ENCODE measurements around the gene LITAFD. TPM values are rescaled to one million over a fixed set of nuclear protein-coding genes. Genes with fewer than 3 reads are reported as not detected.

The LITAFD gene
- total RNA-seq, 4 donors from 2014 or later: not detected

DNA sequence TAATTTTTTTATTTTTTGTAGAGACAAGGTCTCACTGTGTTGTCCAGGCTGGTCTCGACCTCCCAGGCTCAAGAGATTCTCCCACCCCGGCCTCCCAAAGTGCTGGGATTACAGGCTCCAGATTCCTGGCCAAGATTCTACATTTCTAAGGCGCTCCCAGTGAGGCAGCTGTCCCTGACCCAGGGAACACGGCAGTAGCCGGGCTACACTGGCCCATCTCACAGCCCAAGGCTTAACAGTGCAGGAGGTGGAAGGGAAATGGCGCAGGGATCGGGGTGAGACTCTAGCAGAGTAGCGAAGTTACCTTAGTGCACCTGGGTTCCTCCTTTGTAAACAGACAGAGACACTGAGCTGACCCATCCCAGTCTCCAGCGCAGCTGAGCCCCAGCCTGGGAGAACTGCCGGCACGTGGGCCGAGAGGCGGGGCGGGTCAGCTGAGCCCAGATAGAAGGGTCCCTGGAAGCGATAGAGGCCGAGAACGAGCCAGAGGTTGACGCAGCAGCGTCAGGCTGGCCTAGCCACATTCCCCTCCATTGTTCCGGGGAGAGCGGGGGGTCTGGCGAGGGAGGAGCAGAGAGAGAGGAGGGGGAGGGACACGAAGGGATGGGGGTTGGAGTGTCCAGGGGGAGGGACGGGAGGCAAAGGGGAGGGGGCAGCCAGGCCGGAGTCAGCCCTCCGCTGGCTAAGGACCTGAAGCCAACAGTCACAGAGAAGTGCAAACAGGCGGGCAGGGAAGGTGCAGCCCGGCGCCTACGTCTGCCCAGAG lies 15.8 kb upstream of the LITAFD start:
- Histone ChIP-seq H3K36me3 (no peaks in the 10 kb centered on the region), H3K9me3 (no peaks in the 10 kb centered on the region), H3K27ac (replicated peaks in 1 of 4) (peak overlapping the region; percentile 74 to 87 (median 84)), H3K4me3 (peak overlapping the region; percentile 66 to 77 (median 72)), H3K4me1 (peaks cover 55 to 85% (median 80%) of the 10 kb centered on the region in 4 donors), H3K27me3 (peaks cover 0 to 13% (median 3%) of the 10 kb centered on the region in 4 donors)
- TF ChIP-seq, protein P1, sequence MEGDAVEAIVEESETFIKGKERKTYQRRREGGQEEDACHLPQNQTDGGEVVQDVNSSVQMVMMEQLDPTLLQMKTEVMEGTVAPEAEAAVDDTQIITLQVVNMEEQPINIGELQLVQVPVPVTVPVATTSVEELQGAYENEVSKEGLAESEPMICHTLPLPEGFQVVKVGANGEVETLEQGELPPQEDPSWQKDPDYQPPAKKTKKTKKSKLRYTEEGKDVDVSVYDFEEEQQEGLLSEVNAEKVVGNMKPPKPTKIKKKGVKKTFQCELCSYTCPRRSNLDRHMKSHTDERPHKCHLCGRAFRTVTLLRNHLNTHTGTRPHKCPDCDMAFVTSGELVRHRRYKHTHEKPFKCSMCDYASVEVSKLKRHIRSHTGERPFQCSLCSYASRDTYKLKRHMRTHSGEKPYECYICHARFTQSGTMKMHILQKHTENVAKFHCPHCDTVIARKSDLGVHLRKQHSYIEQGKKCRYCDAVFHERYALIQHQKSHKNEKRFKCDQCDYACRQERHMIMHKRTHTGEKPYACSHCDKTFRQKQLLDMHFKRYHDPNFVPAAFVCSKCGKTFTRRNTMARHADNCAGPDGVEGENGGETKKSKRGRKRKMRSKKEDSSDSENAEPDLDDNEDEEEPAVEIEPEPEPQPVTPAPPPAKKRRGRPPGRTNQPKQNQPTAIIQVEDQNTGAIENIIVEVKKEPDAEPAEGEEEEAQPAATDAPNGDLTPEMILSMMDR (IDR thresholded peaks at IDR 0.05): no peak
- TF ChIP-seq POLR2AphosphoS5 (IDR thresholded peaks at IDR 0.05): peak; percentile 59
- no peak for DNase-seq (ENCODE audit: extremely low spot score)
- intact Hi-C loops (cut with DNase I): loop anchor here (5.0 kb wide), 1 partner anchor 69 kb away; the partner anchor contains the start of genes PMM2 and TMEM186
- WGBS: 38% methylated on average over 24 of the region's 30 CpGs

DNA sequence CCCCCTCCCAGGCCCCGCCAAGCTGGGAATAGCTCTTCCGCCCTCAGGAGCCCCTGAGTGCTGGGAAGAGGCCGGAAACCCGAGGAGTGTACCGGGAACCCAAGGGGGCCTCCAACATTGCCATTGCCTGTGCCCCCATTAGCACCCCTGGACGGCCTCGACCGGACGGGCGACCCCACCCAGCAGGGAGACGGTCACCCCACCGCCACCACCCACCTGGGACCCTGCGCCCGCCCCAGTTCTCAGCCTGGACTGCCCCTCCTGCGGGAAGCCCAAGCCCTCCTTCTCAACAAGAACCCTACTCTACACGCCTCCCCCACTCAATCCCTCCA lies 15.3 kb upstream of the LITAFD start:
- Histone ChIP-seq H3K9me3 (no peaks in the 10 kb centered on the region), H3K4me1 (peaks cover 55 to 80% (median 75%) of the 10 kb centered on the region in 4 donors), H3K4me3 (peak overlapping the region; percentile 66 to 77 (median 72)), H3K36me3 (no peaks in the 10 kb centered on the region), H3K27me3 (peaks cover 0 to 13% (median 3%) of the 10 kb centered on the region in 4 donors), H3K27ac (replicated peaks in 1 of 4) (peak overlapping the region; percentile 74 to 87 (median 84))
- no peak for TF ChIP-seq POLR2AphosphoS5 (IDR thresholded peaks at IDR 0.05)
- TF ChIP-seq POLR2A (IDR thresholded peaks at IDR 0.05; ENCODE audit: low read depth): no peak
- TF ChIP-seq, protein P1 (IDR thresholded peaks at IDR 0.05): no peak
- TF ChIP-seq EP300 (IDR thresholded peaks at IDR 0.05): no peak
- 15% methylated on average over 8 of the region's 16 CpGs for WGBS
- intact Hi-C loops (cut with DNase I): loop anchor here (5.0 kb wide), 1 partner anchor 70 kb away; the partner anchor contains the start of genes PMM2 and TMEM186
- DNase-seq (ENCODE audit: extremely low spot score): no peak

DNA sequence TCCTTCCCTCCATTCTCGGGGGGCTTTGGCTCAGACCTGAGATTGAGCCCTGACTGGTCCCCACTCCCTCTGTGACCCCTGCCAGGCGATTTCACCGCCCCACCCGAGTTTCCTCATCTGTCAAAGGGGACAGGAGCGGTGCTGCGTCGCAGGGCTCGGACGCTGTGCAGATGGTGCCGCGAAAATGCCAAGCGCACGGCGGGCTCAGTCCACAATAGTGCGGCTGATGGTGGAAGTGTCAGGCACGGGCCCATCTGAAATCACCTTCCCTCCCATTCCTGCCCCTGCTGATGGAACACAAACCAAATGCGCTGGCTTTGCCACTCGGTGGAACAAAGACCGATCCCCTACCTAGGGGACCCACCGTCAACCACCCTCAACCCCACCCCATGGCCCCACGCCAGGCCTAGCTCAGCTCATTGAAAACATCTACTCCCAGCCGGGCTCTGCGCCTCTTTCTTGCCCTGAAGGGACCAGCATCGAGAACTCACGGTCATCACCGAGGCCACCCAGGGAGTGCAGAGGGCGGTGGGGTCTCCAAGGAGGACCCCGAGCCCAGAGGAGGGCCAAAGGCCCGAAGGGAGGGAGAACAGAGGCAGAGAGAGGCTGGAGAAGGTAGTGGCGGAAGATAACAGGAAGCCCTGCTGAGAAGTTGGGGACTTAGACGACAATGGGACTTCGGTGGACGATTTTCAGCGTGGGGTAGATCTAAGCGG lies 14.8 kb upstream of the LITAFD start:
- WGBS: 5% methylated on average over 34 of the region's 35 CpGs
- no peaks in the 10 kb centered on the region for H3K36me3 ChIP-seq
- H3K27me3 ChIP-seq: peaks cover 0 to 13% (median 3%) of the 10 kb centered on the region in 4 donors
- peaks cover 50 to 75% (median 70%) of the 10 kb centered on the region in 4 donors for H3K4me1 ChIP-seq
- H3K4me3 ChIP-seq: peak overlapping the region; percentile 66 to 77 (median 72)
- peak overlapping the region; percentile 74 to 87 (median 84) for H3K27ac ChIP-seq (replicated peaks in 1 of 4)
- TF ChIP-seq EP300 (IDR thresholded peaks at IDR 0.05): no peak
- intact Hi-C loops (cut with DNase I): loop anchor here (5.0 kb wide), 1 partner anchor 70 kb away; the partner anchor contains the start of genes PMM2 and TMEM186
- no peak for DNase-seq (ENCODE audit: extremely low spot score)
- H3K9me3 ChIP-seq: no peaks in the 10 kb centered on the region

DNA sequence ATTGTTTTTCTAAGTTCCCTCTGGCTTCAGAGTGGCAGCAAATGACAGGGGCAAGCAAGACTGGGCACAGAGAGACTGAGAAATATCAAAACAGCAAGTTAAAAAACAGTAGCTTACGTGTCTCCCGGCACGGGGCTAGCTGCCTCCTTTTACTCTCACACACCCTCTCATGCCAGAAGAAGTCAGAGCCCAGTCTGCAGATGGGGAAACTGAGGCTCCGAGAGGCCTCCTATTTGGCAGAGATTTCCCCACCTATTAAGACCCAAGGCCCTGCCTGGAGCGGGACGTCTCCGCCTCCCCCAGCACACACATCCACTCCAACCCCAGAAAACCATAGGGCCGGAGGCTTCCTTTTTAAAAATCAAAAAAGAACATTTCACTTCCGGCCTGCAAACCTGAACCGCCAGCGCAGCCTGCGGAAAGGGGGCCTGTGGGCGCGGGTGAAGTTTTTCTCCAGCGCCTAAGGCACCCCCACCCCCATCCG lies 14.2 kb upstream of the LITAFD start:
- peak overlapping the region; percentile 74 to 87 (median 84) for H3K27ac ChIP-seq (replicated peaks in 1 of 4)
- H3K9me3 ChIP-seq: no peaks in the 10 kb centered on the region
- peak overlapping the region; percentile 66 to 77 (median 72) for H3K4me3 ChIP-seq
- 0% methylated on average over 15 of the region's 16 CpGs for WGBS
- TF ChIP-seq, protein P1 (IDR thresholded peaks at IDR 0.05): no peak
- no peak for TF ChIP-seq EP300 (IDR thresholded peaks at IDR 0.05)
- no peak for TF ChIP-seq POLR2AphosphoS5 (IDR thresholded peaks at IDR 0.05)
- no peak for TF ChIP-seq POLR2A (IDR thresholded peaks at IDR 0.05; ENCODE audit: low read depth)
- no peak for DNase-seq (ENCODE audit: extremely low spot score)
- intact Hi-C loops (cut with DNase I): loop anchor here (5.0 kb wide), 1 partner anchor 71 kb away; the partner anchor contains the start of genes PMM2 and TMEM186
- peaks cover 0 to 13% (median 3%) of the 10 kb centered on the region in 4 donors for H3K27me3 ChIP-seq
- no peaks in the 10 kb centered on the region for H3K36me3 ChIP-seq
- peaks cover 44 to 69% (median 64%) of the 10 kb centered on the region in 4 donors for H3K4me1 ChIP-seq

All from esophagus muscularis mucosa (tissue), 4 donors.